Head of caudate nucleus (tissue), 42 donors: ENCODE measurements around the gene PCYOX1L.
"Not testable (repeated sequence)": the region's sequence is repeated elsewhere in the genome, so short reads cannot be mapped to it uniquely, and the experiment has no call there.

Experiments
- DNase-seq, 42 donors: peaks; one replicate each; pipeline versions ENCODE4 v3.0.0 to v3.0.0-alpha.2; 2020 to 2021; ENCODE audit warnings: mixed read lengths in 7 of 42
- intact Hi-C: fragments of 100-400 bp; cut with DNase I; formaldehyde crosslinking; loops from one replicate; pipeline ENCODE4 v1.15.0; 2022

Gene PCYOX1L

GRCh38 chr5:149379177-149379761 lies 21.4 kb downstream of the PCYOX1L start, which contains the start of gene IL17B:
Gene IL17B (minus strand): TSS chr5:149379292. CDS start chr5:149379225, 67 bp downstream.
- intact Hi-C loops, result loop anchor here (10.0 kb wide), 1 partner anchor 64 kb away; no protein-coding TSS in a partner anchor
- no peak for DNase-seq

- intact Hi-C loops, result loop anchor here (5.0 to 10.0 kb wide), 2 partner anchors 52 to 65 kb away; no protein-coding TSS in a partner anchor
- DNase-seq, result no peak
Measured at GRCh38 chr5:149379818-149380374, 22.1 kb downstream of the PCYOX1L start.

GRCh38 chr5:149380466-149381121 lies 22.7 kb downstream of the PCYOX1L start:
- DNase-seq, result no peak
- intact Hi-C loops, result loop anchor here (5.0 kb wide), 1 partner anchor 52 kb away; no protein-coding TSS in a partner anchor

GRCh38 chr5:149381261-149381985 lies 23.6 kb downstream of the PCYOX1L start:
- intact Hi-C loops, result loop anchor here (5.0 kb wide), 1 partner anchor 51 kb away; no protein-coding TSS in a partner anchor
- no peak for DNase-seq

- intact Hi-C loops, result loop anchor here (5.0 kb wide), 1 partner anchor 50 kb away; no protein-coding TSS in a partner anchor
- peak; percentile 38 to 87 (median 70) for DNase-seq
Measured at GRCh38 chr5:149381986-149382338, 24.1 kb downstream of the PCYOX1L start.

- no peak for DNase-seq
- intact Hi-C loops, result loop anchor here (5.0 kb wide), 1 partner anchor 50 kb away; no protein-coding TSS in a partner anchor
Measured at GRCh38 chr5:149382517-149383220, 24.8 kb downstream of the PCYOX1L start.

GRCh38 chr5:149383399-149383798 lies 25.6 kb downstream of the PCYOX1L start:
- intact Hi-C loops, result loop anchor here (5.0 kb wide), 1 partner anchor 49 kb away; no protein-coding TSS in a partner anchor
- DNase-seq, result no peak

- intact Hi-C loops, result no loop called here
- DNase-seq, result no peak
Measured at GRCh38 chr5:149386166-149386565, 28.3 kb downstream of the PCYOX1L start.

GRCh38 chr5:149387081-149387631 lies 29.3 kb downstream of the PCYOX1L start:
- no peak for DNase-seq
- intact Hi-C loops, result no loop called here

- intact Hi-C loops, result no loop called here
- DNase-seq, result no peak
Measured at GRCh38 chr5:149387982-149388381, 30.1 kb downstream of the PCYOX1L start.

GRCh38 chr5:149388498-149389190 lies 30.8 kb downstream of the PCYOX1L start:
- no peak for DNase-seq

GRCh38 chr5:149389552-149390495 lies 32.0 kb downstream of the PCYOX1L start:
- DNase-seq, result no peak
- intact Hi-C loops, result no loop called here

More at GRCh38 chr5:149388498-149389190, 30.8 kb downstream of the PCYOX1L start:
- intact Hi-C loops, result no loop called here

GRCh38 chr5:149391076-149391475 lies 33.2 kb downstream of the PCYOX1L start:
- DNase-seq, intact Hi-C loops: not testable (repeated sequence)

GRCh38 chr5:149391524-149391923 lies 33.7 kb downstream of the PCYOX1L start:
- intact Hi-C loops, result no loop called here
- DNase-seq, result no peak

GRCh38 chr5:149392718-149393117 lies 34.9 kb downstream of the PCYOX1L start:
- no peak for DNase-seq
- intact Hi-C loops, result no loop called here

GRCh38 chr5:149394996-149395395 lies 37.1 kb downstream of the PCYOX1L start:
- DNase-seq, result not testable (repeated sequence)

GRCh38 chr5:149397530-149397929 lies 39.7 kb downstream of the PCYOX1L start:
- intact Hi-C loops, result no loop called here
- no peak for DNase-seq

More at GRCh38 chr5:149394996-149395395, 37.1 kb downstream of the PCYOX1L start:
- intact Hi-C loops, result not testable (repeated sequence)
